Trophoblast cell (in vitro differentiated cells and primary cell): Measurements from ENCODE around the gene TMEM270.
"Not testable (repeated sequence)": the region's sequence is repeated elsewhere in the genome, so short reads cannot be mapped to it uniquely, and the experiment has no call there.

Experiments used
- DNase-seq, 2 donors: peaks; one replicate each; pipeline ENCODE4 v3.0.0-alpha.2; 2016
- H2AFZ ChIP-seq: 2 replicates; pipeline ENCODE4 v1.6.1; 2013; ENCODE audit warnings: low read length, moderate library complexity, mild to moderate bottlenecking; ENCODE audit not compliant: insufficient read depth, poor library complexity
- H2AK5ac ChIP-seq: 2 replicates; pipeline ENCODE4 v1.6.1; 2013; ENCODE audit warnings: mild to moderate bottlenecking, low read length
- H2BK120ac ChIP-seq: 2 replicates; pipeline ENCODE4 v1.6.1; 2013; ENCODE audit warnings: low read length, mild to moderate bottlenecking, moderate library complexity; ENCODE audit not compliant: insufficient read depth, poor library complexity
- H2BK12ac ChIP-seq: 2 replicates; pipeline ENCODE4 v1.6.1; 2013; ENCODE audit warnings: mild to moderate bottlenecking, low read length, moderate library complexity
- H2BK5ac ChIP-seq: 2 replicates; pipeline ENCODE4 v1.6.1; 2013; ENCODE audit warnings: low read length, low read depth, moderate library complexity, mild to moderate bottlenecking; ENCODE audit not compliant: poor library complexity
- H3K14ac ChIP-seq: 2 replicates; pipeline ENCODE4 v1.6.1; 2013; ENCODE audit warnings: mild to moderate bottlenecking, low read length
- H3K18ac ChIP-seq: 2 replicates; pipeline ENCODE4 v1.6.1; 2013; ENCODE audit warnings: mild to moderate bottlenecking, low read length
- H3K23ac ChIP-seq: 2 replicates; pipeline ENCODE4 v1.6.1; 2013; ENCODE audit warnings: low read length
- H3K27ac ChIP-seq: 2 replicates; pipeline ENCODE4 v1.5.1; 2013; ENCODE audit warnings: low read depth, mild to moderate bottlenecking, inconsistent platforms, low read length, moderate library complexity
- H3K27me3 ChIP-seq: 2 replicates; pipeline ENCODE4 v1.6.1; 2013; ENCODE audit warnings: inconsistent platforms, mild to moderate bottlenecking, low read length, moderate library complexity; ENCODE audit not compliant: insufficient read depth
- H3K36me3 ChIP-seq, 2 experiments: 1 replicate in 1 of 2; 2 replicates in 1 of 2; pipeline ENCODE4 v1.6.1; 2013; ENCODE audit warnings: low read length in 2 of 2, mild to moderate bottlenecking in 2 of 2, moderate library complexity in 1 of 2; ENCODE audit not compliant: insufficient read depth in 2 of 2, control insufficient read depth in 1 of 2
- H3K4ac ChIP-seq: 2 replicates; pipeline ENCODE4 v1.6.1; 2013; ENCODE audit warnings: low read depth, mild to moderate bottlenecking, low read length, moderate library complexity
- H3K4me1 ChIP-seq, 2 experiments: 1 replicate in 1 of 2; 2 replicates in 1 of 2; pipeline ENCODE4 v1.6.1; 2013; ENCODE audit warnings: low read length in 2 of 2, mild to moderate bottlenecking in 2 of 2, moderate library complexity in 1 of 2; ENCODE audit not compliant: insufficient read depth in 2 of 2, control insufficient read depth in 1 of 2
- H3K4me2 ChIP-seq: 2 replicates; pipeline ENCODE4 v1.6.1; 2013; ENCODE audit warnings: inconsistent platforms, mild to moderate bottlenecking, low read length, moderate library complexity
- H3K4me3 ChIP-seq: 2 replicates; pipeline ENCODE4 v1.5.1; 2013; ENCODE audit warnings: mild to moderate bottlenecking, low read depth, low read length, inconsistent platforms
- H3K79me1 ChIP-seq: one replicate; pipeline ENCODE4 v1.6.1; 2013; ENCODE audit warnings: low read length
- H3K79me2 ChIP-seq: 2 replicates; pipeline ENCODE4 v1.6.1; 2013; ENCODE audit warnings: low read length, mild to moderate bottlenecking; ENCODE audit not compliant: control insufficient read depth, insufficient read depth, poor library complexity
- H3K9ac ChIP-seq: 2 replicates; pipeline ENCODE4 v1.6.1; 2013; ENCODE audit warnings: mild to moderate bottlenecking, low read length
- H3K9me3 ChIP-seq: 2 replicates; pipeline ENCODE4 v1.6.1; 2013; ENCODE audit warnings: low read depth, mild to moderate bottlenecking, control low read depth, inconsistent platforms, low read length; ENCODE audit not compliant: insufficient read depth
- H4K12ac ChIP-seq: 2 replicates; pipeline ENCODE4 v1.6.1; 2013; ENCODE audit warnings: low read depth, mild to moderate bottlenecking, low read length, moderate library complexity
- H4K8ac ChIP-seq: 2 replicates; pipeline ENCODE4 v1.6.1; 2013; ENCODE audit warnings: low read depth, mild to moderate bottlenecking, low read length, moderate library complexity
- H4K91ac ChIP-seq: one replicate; pipeline ENCODE4 v1.6.1; 2013; ENCODE audit warnings: low read depth, mild to moderate bottlenecking, low read length, moderate library complexity
- WGBS: extraction: QIAGEN DNeasy Blood & Tissue Kit; methylation state at CpG from one replicate; pipeline ENCODE4 v1.1.7; 2013; ENCODE audit warnings: missing lambda C conversion rate; ENCODE audit not compliant: insufficient read length, insufficient coverage; ENCODE audit errors: extremely low coverage; 5-methylcytosine and 5-hydroxymethylcytosine counted together

TMEM270 gene

GRCh38 chr7:73842067-73842976 is 18.6 kb upstream of the TMEM270 start, which contains the start of gene METTL27:
METTL27 (minus strand) TSS chr7:73842516; CDS start chr7:73842140, 376 bp downstream.
- H3K27ac ChIP-seq = peak within 1 kb of the TSS; percentile 11
- no peak within 1 kb of the TSS for H3K23ac ChIP-seq
- H3K14ac ChIP-seq = peak within 1 kb of the TSS; percentile 28
- peak within 1 kb of the TSS; percentile 28 for H2AK5ac ChIP-seq
- H3K4me2 ChIP-seq = peak within 1 kb of the TSS; percentile 76
- no peaks in the 10 kb centered on the region for H3K36me3 ChIP-seq
- H3K79me2 ChIP-seq = peaks cover 3% of the 10 kb centered on the region
- no peaks in the 10 kb centered on the region for H3K9me3 ChIP-seq
- H4K91ac ChIP-seq = peak within 1 kb of the TSS; percentile 59
- peak within 1 kb of the TSS; percentile 87 for H2AFZ ChIP-seq
- no peak within 1 kb of the TSS for H3K9ac ChIP-seq
- no peaks in the 10 kb centered on the region for H3K27me3 ChIP-seq
- H2BK120ac ChIP-seq = peak within 1 kb of the TSS; percentile 7
- peak; percentile 95 to 96 for DNase-seq
- H4K12ac ChIP-seq = peak within 1 kb of the TSS; percentile 5
- peak within 1 kb of the TSS; percentile 66 for H3K4me3 ChIP-seq
- peak within 1 kb of the TSS; percentile 79 for H4K8ac ChIP-seq
- H3K4me1 ChIP-seq = peaks cover 33 to 34% of the 10 kb centered on the region in 2 experiments
- H3K18ac ChIP-seq = peak within 1 kb of the TSS; percentile 10
- no CpG with 5 or more reads among the region's 45 CpGs for WGBS
- peak within 1 kb of the TSS; percentile 4 for H2BK5ac ChIP-seq
- peak within 1 kb of the TSS; percentile 44 for H3K4ac ChIP-seq
- H2BK12ac ChIP-seq = peak within 1 kb of the TSS; percentile 2
- H3K79me1 ChIP-seq = peaks cover 12% of the 10 kb centered on the region

GRCh38 chr7:73844131-73844547 is 16.8 kb upstream of the TMEM270 start:
- Histone ChIP-seq H2BK12ac (peak overlapping the region; percentile 41), H3K4me2 (no peak overlapping the region), H3K27me3 (no peaks in the 10 kb centered on the region), H3K9ac (no peak overlapping the region), H4K12ac (no peak overlapping the region), H2BK120ac (no peak overlapping the region), H2AFZ (no peak overlapping the region), H4K8ac (no peak overlapping the region), H3K79me2 (peaks cover 3% of the 10 kb centered on the region), H3K4ac (no peak overlapping the region), H3K18ac (no peak overlapping the region), H2BK5ac (no peak overlapping the region), H3K36me3 (no peaks in the 10 kb centered on the region), H3K27ac (peak overlapping the region; percentile 11), H4K91ac (peak overlapping the region; percentile 40), H3K9me3 (peaks cover 1% of the 10 kb centered on the region), H3K14ac (no peak overlapping the region), H3K23ac (no peak overlapping the region), H3K4me3 (no peak overlapping the region), H3K4me1 (peaks cover 24 to 26% of the 10 kb centered on the region in 2 experiments), H3K79me1 (peaks cover 12% of the 10 kb centered on the region), H2AK5ac (no peak overlapping the region)
- no peak for DNase-seq
- WGBS = no CpG with 5 or more reads among the region's 9 CpGs

- DNase-seq = peak; percentile 87 to 94
- peaks cover 1% of the 10 kb centered on the region for H3K9me3 ChIP-seq
- H2BK12ac ChIP-seq = no peak overlapping the region
- H4K12ac ChIP-seq = no peak overlapping the region
- H3K14ac ChIP-seq = no peak overlapping the region
- peaks cover 8% of the 10 kb centered on the region for H3K79me1 ChIP-seq
- no peak overlapping the region for H3K4me2 ChIP-seq
- no peaks in the 10 kb centered on the region for H3K79me2 ChIP-seq
- no peak overlapping the region for H2AK5ac ChIP-seq
- no peak overlapping the region for H3K4ac ChIP-seq
- H3K36me3 ChIP-seq = no peaks in the 10 kb centered on the region
- H3K18ac ChIP-seq = no peak overlapping the region
- H2BK5ac ChIP-seq = no peak overlapping the region
- WGBS = no CpG with 5 or more reads among the region's 13 CpGs
- peak overlapping the region; percentile 31 for H3K27ac ChIP-seq
- H3K23ac ChIP-seq = no peak overlapping the region
- no peak overlapping the region for H2BK120ac ChIP-seq
- H3K27me3 ChIP-seq = no peaks in the 10 kb centered on the region
- no peak overlapping the region for H4K8ac ChIP-seq
- H3K9ac ChIP-seq = no peak overlapping the region
- H4K91ac ChIP-seq = peak overlapping the region; percentile 29
- H3K4me3 ChIP-seq = no peak overlapping the region
- H3K4me1 ChIP-seq = peaks cover 17 to 18% of the 10 kb centered on the region in 2 experiments
- H2AFZ ChIP-seq = no peak overlapping the region
These were observed 16.0 kb upstream of the TMEM270 start for GRCh38 chr7:73844848-73845460.

- H2AK5ac ChIP-seq, H2AFZ ChIP-seq, H3K4me3 ChIP-seq, H3K79me2 ChIP-seq, H3K14ac ChIP-seq, H3K9me3 ChIP-seq, H2BK5ac ChIP-seq, H3K18ac ChIP-seq, H3K4me2 ChIP-seq, H3K27me3 ChIP-seq, H3K4ac ChIP-seq, H3K23ac ChIP-seq, H3K9ac ChIP-seq, H3K36me3 ChIP-seq, H4K91ac ChIP-seq, H2BK120ac ChIP-seq, H4K12ac ChIP-seq, H2BK12ac ChIP-seq, H4K8ac ChIP-seq: not testable (repeated sequence)
- H3K27ac ChIP-seq = peak overlapping the region; percentile 28
- H3K79me1 ChIP-seq = peaks cover 13% of the 10 kb centered on the region
- DNase-seq = peak; percentile 67 to 73
- peaks cover 17 to 18% of the 10 kb centered on the region in 2 experiments for H3K4me1 ChIP-seq
- no CpG with 5 or more reads among the region's 12 CpGs for WGBS
These were observed 15.2 kb upstream of the TMEM270 start for GRCh38 chr7:73845701-73846195.
